ENCODE measurements around the gene SLC2A14.

DNA sequence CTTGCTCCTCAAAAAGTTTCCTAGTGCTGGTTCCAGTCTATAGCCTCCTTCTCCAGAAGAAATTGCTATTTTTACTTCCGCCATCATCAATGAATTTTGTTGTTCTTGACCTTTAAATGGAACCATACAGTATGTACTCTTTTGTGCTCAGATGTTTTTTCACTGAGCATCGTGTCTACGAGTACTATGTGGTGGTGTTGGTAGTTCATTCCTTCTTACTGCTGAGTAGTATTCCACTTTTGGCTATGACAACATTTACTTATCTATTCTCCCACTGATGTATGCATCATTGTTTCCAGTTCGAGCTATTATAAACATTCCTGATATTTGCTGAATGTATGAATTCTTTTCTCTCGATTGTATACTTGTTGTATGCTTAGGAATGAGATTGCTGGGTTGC is 28.6 kb downstream of the SLC2A14 start:
- TF ChIP-seq GATA3 (IDR thresholded peaks at IDR 0.05; ENCODE audit: low read depth, low read length) (no peak), GATA2 (IDR thresholded peaks at IDR 0.05; ENCODE audit: low read depth, low read length) (no peak)

Measured in SH-SY5Y (cell line).